IMR-90 (cell line): ENCODE measurements around the gene EHD4. TPM values are rescaled to one million over a fixed set of nuclear protein-coding genes. Genes with fewer than 3 reads are reported as not detected.

Source experiments
- ATAC-seq: fragments of 200-7000 bp; cut with Tn5 transposase; 2 replicates; pipeline ENCODE4 v1.9.1; 2020; ENCODE audit warnings: low read depth, mild to moderate bottlenecking, moderate library complexity
- BruUV-seq: library from RNA; stranded (reverse); fragments of 400-500 nt; replicated peaks from 2 replicates; lab custom pipeline; 2021; lab: Mats Ljungman, UMichigan
- CTCF ChIA-PET: fragments of 300-600 bp; formaldehyde crosslinking; extraction: SDS; loops from one replicate; lab custom pipeline; 2021; ENCODE audit warnings: antibody characterized with exemption; lab: Yijun Ruan, JAX
- POLR2A ChIA-PET: fragments of 300-600 bp; sonication (Branson Sonifier 250); formaldehyde crosslinking; loops from one replicate; lab custom pipeline; 2022; ENCODE audit warnings: antibody characterized with exemption; ENCODE audit not compliant: unreplicated experiment; lab: Charles Lee
- DNase-seq: peaks from one replicate; pipeline ENCODE4 v3.0.0; 2013
- H2AFZ ChIP-seq: replicated peaks from 2 replicates; pipeline ENCODE3; 2013; ENCODE audit warnings: low read length, mild to moderate bottlenecking; ENCODE audit not compliant: poor library complexity
- H2AK5ac ChIP-seq: 2 replicates; pipeline ENCODE4 v1.6.1; 2013; ENCODE audit warnings: low read depth, low read length, inconsistent platforms
- H2AK9ac ChIP-seq: replicated peaks from 2 replicates; pipeline ENCODE3; 2013; ENCODE audit warnings: mild to moderate bottlenecking, low read depth, low read length, moderate library complexity; ENCODE audit not compliant: poor library complexity
- H2BK120ac ChIP-seq: 2 replicates; pipeline ENCODE4 v1.6.1; 2013; ENCODE audit warnings: low read depth, low read length, inconsistent platforms
- H2BK15ac ChIP-seq: 3 replicates; pipeline ENCODE4 v1.6.1; 2013; ENCODE audit warnings: low read depth, low read length, inconsistent platforms
- H2BK20ac ChIP-seq: 2 replicates; pipeline ENCODE4 v1.6.1; 2013; ENCODE audit warnings: low read depth, mild to moderate bottlenecking, inconsistent platforms, low read length, moderate library complexity
- H2BK5ac ChIP-seq: 2 replicates; pipeline ENCODE4 v1.6.1; 2013; ENCODE audit warnings: mild to moderate bottlenecking, low read depth, low read length, inconsistent platforms; ENCODE audit not compliant: poor library complexity, severe bottlenecking
- H3K14ac ChIP-seq: replicated peaks from 2 replicates; pipeline ENCODE4 v1.6.1; 2013; ENCODE audit warnings: low read depth, low read length, inconsistent platforms
- H3K18ac ChIP-seq: 2 replicates; pipeline ENCODE4 v1.6.1; 2013; ENCODE audit warnings: low read depth, low read length, control low read depth
- H3K23ac ChIP-seq: 2 replicates; pipeline ENCODE4 v1.6.1; 2013; ENCODE audit warnings: low read depth, low read length, inconsistent platforms
- H3K27ac ChIP-seq: 2 replicates; pipeline ENCODE4 v1.5.1; 2013; ENCODE audit warnings: mild to moderate bottlenecking, control low read depth, low read length; ENCODE audit not compliant: insufficient read depth
- H3K27me3 ChIP-seq: 2 replicates; pipeline ENCODE4 v1.6.1; 2013; ENCODE audit warnings: low read length; ENCODE audit not compliant: control insufficient read depth, insufficient read depth
- H3K36me3 ChIP-seq: 2 replicates; pipeline ENCODE4 v1.6.1; 2013; ENCODE audit warnings: low read length, mixed read lengths; ENCODE audit not compliant: control insufficient read depth, insufficient read depth
- H3K4ac ChIP-seq: 2 replicates; pipeline ENCODE4 v1.6.1; 2013; ENCODE audit warnings: low read depth, low read length, inconsistent platforms
- H3K4me1 ChIP-seq: 2 replicates; pipeline ENCODE4 v1.6.1; 2013; ENCODE audit warnings: low read length, mixed read lengths; ENCODE audit not compliant: control insufficient read depth, insufficient read depth
- H3K4me2 ChIP-seq: 2 replicates; pipeline ENCODE4 v1.6.1; 2013; ENCODE audit warnings: low read depth, mild to moderate bottlenecking, control low read depth, low read length, moderate library complexity
- H3K4me3 ChIP-seq: 2 replicates; pipeline ENCODE4 v1.5.1; 2013; ENCODE audit warnings: low read depth, mild to moderate bottlenecking, control low read depth, low read length, moderate library complexity; ENCODE audit not compliant: insufficient read depth
- H3K56ac ChIP-seq: 2 replicates; pipeline ENCODE4 v1.6.1; 2013; ENCODE audit warnings: low read length, inconsistent platforms; ENCODE audit not compliant: insufficient read depth; ENCODE audit errors: extremely low read depth
- H3K79me1 ChIP-seq, 2 experiments: 2 replicates each; pipeline ENCODE4 v1.6.1; 2013; ENCODE audit warnings: low read length in 2 of 2, inconsistent platforms in 1 of 2, low read depth in 1 of 2
- H3K9ac ChIP-seq: 2 replicates; pipeline ENCODE4 v1.6.1; 2013; ENCODE audit warnings: low read depth, low read length, control low read depth
- H3K9me1 ChIP-seq: 2 replicates; pipeline ENCODE4 v1.6.1; 2013; ENCODE audit warnings: low read length, inconsistent platforms; ENCODE audit not compliant: insufficient read depth
- H3K9me3 ChIP-seq: 2 replicates; pipeline ENCODE4 v1.6.1; 2013; ENCODE audit warnings: low read length; ENCODE audit not compliant: control insufficient read depth, insufficient read depth
- H4K20me1 ChIP-seq: 2 replicates; pipeline ENCODE4 v1.6.1; 2013; ENCODE audit warnings: low read length, inconsistent platforms; ENCODE audit not compliant: insufficient read depth
- H4K5ac ChIP-seq: 2 replicates; pipeline ENCODE4 v1.6.1; 2013; ENCODE audit warnings: mild to moderate bottlenecking, low read depth, low read length, control low read depth
- H4K8ac ChIP-seq, 2 experiments: 2 replicates each; pipeline ENCODE4 v1.6.1; 2013; ENCODE audit warnings: low read depth in 2 of 2, low read length in 2 of 2, control low read depth in 1 of 2, inconsistent platforms in 1 of 2
- H4K91ac ChIP-seq: 2 replicates; pipeline ENCODE4 v1.6.1; 2013; ENCODE audit warnings: low read depth, low read length, inconsistent platforms; ENCODE audit not compliant: insufficient read depth
- BHLHE40 ChIP-seq: fragments of 150-350 bp; IDR thresholded peaks from 2 replicates; pipeline ENCODE4 v1.6.1; 2016; ENCODE audit warnings: mild to moderate bottlenecking, low read depth, low read length
- CEBPB ChIP-seq: IDR thresholded peaks from 2 replicates; pipeline ENCODE4 v1.6.1; 2012; ENCODE audit warnings: low read depth, low read length, improper control_type of control experiment
- CHD1 ChIP-seq: IDR thresholded peaks from 2 replicates; pipeline ENCODE4 v1.6.1; 2012; ENCODE audit warnings: low read depth, low read length, improper control_type of control experiment
- FOS ChIP-seq: fragments of 150-350 bp; IDR thresholded peaks from 2 replicates; pipeline ENCODE4 v1.6.1; 2016; ENCODE audit warnings: low read depth, low read length
- MAFK ChIP-seq: IDR thresholded peaks from 2 replicates; pipeline ENCODE4 v1.6.1; 2012; ENCODE audit warnings: low read depth, low read length, improper control_type of control experiment
- MAZ ChIP-seq: IDR thresholded peaks from 2 replicates; pipeline ENCODE4 v1.6.1; 2012; ENCODE audit warnings: low read depth, mild to moderate bottlenecking, low read length, improper control_type of control experiment, moderate library complexity, borderline replicate concordance
- MXI1 ChIP-seq: IDR thresholded peaks from 2 replicates; pipeline ENCODE4 v1.6.1; 2012; ENCODE audit warnings: low read depth, mild to moderate bottlenecking, low read length, moderate library complexity, borderline replicate concordance
- NFE2L2 ChIP-seq: fragments of 150-350 bp; IDR thresholded peaks from 2 replicates; pipeline ENCODE4 v1.6.1; 2016; ENCODE audit warnings: low read depth, mild to moderate bottlenecking, low read length
- POLR2A ChIP-seq: IDR thresholded peaks from 2 replicates; pipeline ENCODE4 v1.6.1; 2012; ENCODE audit warnings: mild to moderate bottlenecking, low read depth, low read length
- RAD21 ChIP-seq: IDR thresholded peaks from 2 replicates; pipeline ENCODE4 v1.6.1; 2012; ENCODE audit warnings: low read length, improper control_type of control experiment
- RCOR1 ChIP-seq: IDR thresholded peaks from 2 replicates; pipeline ENCODE4 v1.6.1; 2012; ENCODE audit warnings: mild to moderate bottlenecking, low read length, improper control_type of control experiment; ENCODE audit not compliant: insufficient replicate concordance
- RFX5 ChIP-seq: IDR thresholded peaks from 2 replicates; pipeline ENCODE4 v1.8.0; 2012; ENCODE audit warnings: low read depth, mild to moderate bottlenecking, low read length, moderate library complexity
- SMC3 ChIP-seq: fragments of 150-350 bp; IDR thresholded peaks from 2 replicates; pipeline ENCODE4 v1.6.1; 2016; ENCODE audit warnings: low read depth, mild to moderate bottlenecking, antibody characterized with exemption, low read length, moderate library complexity
- WGBS, 2 experiments: methylation state at CpG; one replicate each; pipeline versions ENCODE4 v1.1.5 to v1.1.7; 2013; ENCODE audit warnings: missing lambda C conversion rate in 2 of 2; ENCODE audit not compliant: insufficient read length in 1 of 2; ENCODE audit errors: extremely low coverage in 2 of 2; 5-methylcytosine and 5-hydroxymethylcytosine counted together
- dilution Hi-C: fragments of 300-500 bp; cut with HindIII; formaldehyde crosslinking; loops from one replicate; pipeline ENCODE4 v1.14.3; 2018; ENCODE audit warnings: low sequenced_read_pairs; ENCODE audit not compliant: unreplicated experiment
- in situ Hi-C: fragments of 300-500 bp; cut with MboI; formaldehyde crosslinking; loops from 3 replicates; pipeline ENCODE4 v1.14.3; 2019; ENCODE audit warnings: low sequenced_read_pairs, inconsistent platforms, mixed read lengths
- intact Hi-C: fragments of 100-400 bp; cut with micrococcal nuclease; formaldehyde crosslinking; loops from 2 replicates; pipeline ENCODE4 v1.10.0; 2022
- polyA plus RNA-seq, 3 experiments: library from polyadenylated mRNA; depleted of rRNA; stranded (reverse); fragments of >200 nt; gene quantifications; 2 replicates each; pipeline ENCODE4 v1.2.3, GENCODE V29; 2012; ENCODE audit warnings: low replicate concordance in 1 of 3
- total RNA-seq: library from RNA; depleted of rRNA; stranded (reverse); fragments of >200 nt; gene quantifications from 2 replicates; pipeline ENCODE4 v1.2.3, GENCODE V29; 2012
- TF ChIP-seq, protein P1 (sequence below): fragments of 150-350 bp; IDR thresholded peaks from 2 replicates; pipeline ENCODE4 v1.6.1; 2017; ENCODE audit warnings: mild to moderate bottlenecking, antibody characterized with exemption, low read length, low read depth
- TF ChIP-seq, protein P2 (sequence below): fragments of 150-350 bp; IDR thresholded peaks from 2 replicates; pipeline ENCODE4 v1.6.1; 2016; ENCODE audit warnings: low read depth, mild to moderate bottlenecking, low read length, moderate library complexity, borderline replicate concordance
- TF ChIP-seq, protein P3 (sequence below): conservative IDR thresholded peaks from 2 replicates; pipeline ENCODE4 v1.5.1; 2012; ENCODE audit warnings: mild to moderate bottlenecking, low read depth, low read length, improper control_type of control experiment

The EHD4 gene
- total and polyA plus RNA-seq, 2 of the 4 experiments (the other 2 are of a cell fraction), result 21.0 to 29.0 TPM

DNA sequence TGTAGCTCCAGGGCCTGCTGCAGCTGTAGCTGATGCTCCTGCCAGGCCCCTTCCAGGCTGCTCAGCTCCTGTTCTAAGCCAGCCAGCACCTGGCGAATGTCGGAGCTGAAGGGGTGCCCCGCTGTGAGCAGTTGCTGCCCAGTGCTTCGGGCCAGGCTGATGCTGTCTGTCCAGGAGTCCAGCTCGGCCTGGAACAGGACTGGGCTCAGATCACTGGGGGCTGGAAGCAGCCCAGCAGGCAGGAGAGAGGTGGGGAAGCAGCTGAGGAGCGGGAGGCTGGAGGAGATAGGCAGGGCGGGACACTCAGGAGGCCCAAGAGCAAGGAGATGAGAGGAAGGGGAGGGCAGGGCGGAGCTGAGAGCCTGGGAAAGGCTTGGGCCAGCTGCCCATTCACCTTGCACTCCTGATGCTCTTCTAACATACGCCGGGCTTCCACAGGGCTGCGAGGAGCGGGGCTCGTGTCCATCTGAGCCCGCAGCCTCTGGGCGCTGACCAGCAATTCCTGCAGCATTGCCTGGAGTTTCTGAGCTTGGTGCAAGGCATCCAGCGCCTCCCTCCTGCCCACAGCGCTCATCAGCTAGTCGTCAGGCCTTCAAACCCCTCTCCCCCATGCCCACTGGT is 110.5 kb downstream of the EHD4 start:
- no peak overlapping the region for H2BK120ac ChIP-seq

More for the DNA sequence above, 110.5 kb downstream of the EHD4 start:
- ChIA-PET POLR2A (no interaction called here), CTCF (interaction anchor here (1.5 kb wide), 1 partner anchor 14 kb away, joined by 4 read pairs; no protein-coding TSS in a partner anchor)
- Histone ChIP-seq H3K23ac (no peak overlapping the region), H3K27me3 (peaks cover 27% of the 10 kb centered on the region), H3K4me3 (no peak overlapping the region), H4K8ac (no peak overlapping the region), H2AFZ (no peak overlapping the region), H4K91ac (no peak overlapping the region), H2AK5ac (no peak overlapping the region), H3K4me1 (no peaks in the 10 kb centered on the region), H2BK5ac (no peak overlapping the region), H3K36me3 (no peaks in the 10 kb centered on the region), H2BK15ac (no peak overlapping the region), H4K20me1 (no peaks in the 10 kb centered on the region), H3K9me3 (no peaks in the 10 kb centered on the region), H3K9ac (no peak overlapping the region), H3K27ac (no peak overlapping the region), H2AK9ac (no peak overlapping the region), H2BK20ac (no peak overlapping the region), H4K5ac (no peak overlapping the region), H3K9me1 (no peaks in the 10 kb centered on the region), H3K79me1 (no peaks in the 10 kb centered on the region), H3K4me2 (no peak overlapping the region), H3K18ac (no peak overlapping the region), H3K4ac (no peak overlapping the region), H3K14ac (no peak overlapping the region), H3K56ac (no peak overlapping the region)
- intact Hi-C loops, result no loop called here
- dilution Hi-C loops, result no loop called here
- ATAC-seq (no peak; the same call in 1 of the 2 replicates), DNase-seq (no peak)
- in situ Hi-C loops, result no loop called here
- no TSS peak for BruUV-seq
- TF ChIP-seq CEBPB (no peak), BHLHE40 (no peak), FOS (no peak), NFE2L2 (no peak), CHD1 (no peak), MAFK (no peak), RAD21 (no peak), POLR2A (no peak), MXI1 (no peak), MAZ (no peak), RFX5 (no peak), RCOR1 (no peak), SMC3 (no peak)
- TF ChIP-seq, protein P1, sequence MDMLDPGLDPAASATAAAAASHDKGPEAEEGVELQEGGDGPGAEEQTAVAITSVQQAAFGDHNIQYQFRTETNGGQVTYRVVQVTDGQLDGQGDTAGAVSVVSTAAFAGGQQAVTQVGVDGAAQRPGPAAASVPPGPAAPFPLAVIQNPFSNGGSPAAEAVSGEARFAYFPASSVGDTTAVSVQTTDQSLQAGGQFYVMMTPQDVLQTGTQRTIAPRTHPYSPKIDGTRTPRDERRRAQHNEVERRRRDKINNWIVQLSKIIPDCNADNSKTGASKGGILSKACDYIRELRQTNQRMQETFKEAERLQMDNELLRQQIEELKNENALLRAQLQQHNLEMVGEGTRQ, result no peak
- TF ChIP-seq, protein P2, sequence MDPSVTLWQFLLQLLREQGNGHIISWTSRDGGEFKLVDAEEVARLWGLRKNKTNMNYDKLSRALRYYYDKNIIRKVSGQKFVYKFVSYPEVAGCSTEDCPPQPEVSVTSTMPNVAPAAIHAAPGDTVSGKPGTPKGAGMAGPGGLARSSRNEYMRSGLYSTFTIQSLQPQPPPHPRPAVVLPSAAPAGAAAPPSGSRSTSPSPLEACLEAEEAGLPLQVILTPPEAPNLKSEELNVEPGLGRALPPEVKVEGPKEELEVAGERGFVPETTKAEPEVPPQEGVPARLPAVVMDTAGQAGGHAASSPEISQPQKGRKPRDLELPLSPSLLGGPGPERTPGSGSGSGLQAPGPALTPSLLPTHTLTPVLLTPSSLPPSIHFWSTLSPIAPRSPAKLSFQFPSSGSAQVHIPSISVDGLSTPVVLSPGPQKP, result no peak
- TF ChIP-seq, protein P3, sequence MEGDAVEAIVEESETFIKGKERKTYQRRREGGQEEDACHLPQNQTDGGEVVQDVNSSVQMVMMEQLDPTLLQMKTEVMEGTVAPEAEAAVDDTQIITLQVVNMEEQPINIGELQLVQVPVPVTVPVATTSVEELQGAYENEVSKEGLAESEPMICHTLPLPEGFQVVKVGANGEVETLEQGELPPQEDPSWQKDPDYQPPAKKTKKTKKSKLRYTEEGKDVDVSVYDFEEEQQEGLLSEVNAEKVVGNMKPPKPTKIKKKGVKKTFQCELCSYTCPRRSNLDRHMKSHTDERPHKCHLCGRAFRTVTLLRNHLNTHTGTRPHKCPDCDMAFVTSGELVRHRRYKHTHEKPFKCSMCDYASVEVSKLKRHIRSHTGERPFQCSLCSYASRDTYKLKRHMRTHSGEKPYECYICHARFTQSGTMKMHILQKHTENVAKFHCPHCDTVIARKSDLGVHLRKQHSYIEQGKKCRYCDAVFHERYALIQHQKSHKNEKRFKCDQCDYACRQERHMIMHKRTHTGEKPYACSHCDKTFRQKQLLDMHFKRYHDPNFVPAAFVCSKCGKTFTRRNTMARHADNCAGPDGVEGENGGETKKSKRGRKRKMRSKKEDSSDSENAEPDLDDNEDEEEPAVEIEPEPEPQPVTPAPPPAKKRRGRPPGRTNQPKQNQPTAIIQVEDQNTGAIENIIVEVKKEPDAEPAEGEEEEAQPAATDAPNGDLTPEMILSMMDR, result no peak
- WGBS, 2 experiments, result 88% methylated on average over 9 of the region's 18 CpGs; no CpG with 5 or more reads in 1 of the 2 experiments
